SK-N-SH (cell line): ENCODE results near the gene TBRG4. TPM values are rescaled to one million over a fixed set of nuclear protein-coding genes. Genes with fewer than 3 reads are reported as not detected.

Experiments
- CTCF ChIA-PET: fragments of 300-600, 350-600 bp; formaldehyde crosslinking; extraction: SDS; loops from one replicate; lab custom pipeline; 2021; lab: Yijun Ruan, JAX
- POLR2A ChIA-PET: fragments of 350-600 bp; sonication (Branson Sonifier 250); formaldehyde crosslinking; extraction: SDS; loops from one replicate; lab custom pipeline; 2020; ENCODE audit warnings: antibody characterized with exemption, inconsistent platforms; lab: Yijun Ruan, JAX
- DNase-seq: peaks from one replicate; pipeline ENCODE4 v3.0.0; 2012
- H2AFZ ChIP-seq: fragments of 200-600 bp; sonication (generic); 2 replicates; pipeline ENCODE4 v1.8.1; 2016; ENCODE audit warnings: antibody characterized with exemption, mild to moderate bottlenecking, low read depth
- H3F3A ChIP-seq: fragments of 200-600 bp; sonication (generic); replicated peaks from 2 replicates; pipeline ENCODE3; 2016; ENCODE audit warnings: antibody characterized with exemption, mild to moderate bottlenecking; ENCODE audit not compliant: insufficient read depth
- H3K27ac ChIP-seq, 2 experiments: fragments of 200-500 bp in 1 of 2; fragments of 200-600 bp in 1 of 2; sonication (Bioruptor generic) in 1 of 2; sonication (generic), shearing (Covaris generic) in 1 of 2; 2 replicates each; pipeline versions ENCODE4 v1.5.1 to v1.6.1; 2014 to 2016; ENCODE audit warnings: low read depth in 2 of 2, inconsistent platforms in 1 of 2, low read length in 1 of 2, mild to moderate bottlenecking in 1 of 2, mixed read lengths in 1 of 2
- H3K27me3 ChIP-seq: fragments of 200-600 bp; sonication (generic), shearing (Covaris generic); 2 replicates; pipeline ENCODE4 v1.6.1; 2016; ENCODE audit warnings: mixed run types; ENCODE audit not compliant: insufficient read depth
- H3K36me3 ChIP-seq, 2 experiments: fragments of 200-500 bp in 1 of 2; fragments of 200-600 bp in 1 of 2; sonication (Bioruptor generic) in 1 of 2; sonication (generic) in 1 of 2; replicated peaks in 1 of 2; 2 replicates each; pipeline versions ENCODE3 to v1.5.1; 2014 to 2016; ENCODE audit warnings: low read length in 1 of 2, mild to moderate bottlenecking in 1 of 2; ENCODE audit not compliant: insufficient read depth in 2 of 2, control insufficient read depth in 1 of 2
- H3K4me1 ChIP-seq, 2 experiments: fragments of 200-500 bp in 1 of 2; fragments of 200-600 bp in 1 of 2; sonication (Bioruptor generic) in 1 of 2; sonication (generic), shearing (Covaris generic) in 1 of 2; 2 replicates each; pipeline versions ENCODE4 v1.5.1 to v1.6.1; 2014 to 2016; ENCODE audit warnings: low read depth in 1 of 2, low read length in 1 of 2, mixed run types in 1 of 2; ENCODE audit not compliant: insufficient read depth in 2 of 2, control insufficient read depth in 1 of 2
- H3K4me2 ChIP-seq: fragments of 200-600 bp; sonication (generic), shearing (Covaris generic); 2 replicates; pipeline ENCODE4 v1.6.1; 2017; ENCODE audit warnings: mixed run types
- H3K4me3 ChIP-seq, 2 experiments: fragments of 200-500 bp in 1 of 2; fragments of 200-600 bp in 1 of 2; sonication (Bioruptor generic) in 1 of 2; sonication (generic), shearing (Covaris generic) in 1 of 2; 2 replicates each; pipeline versions ENCODE4 v1.5.1 to v1.8.1; 2014 to 2016; ENCODE audit warnings: low read depth in 2 of 2, inconsistent platforms in 1 of 2, low read length in 1 of 2, mild to moderate bottlenecking in 1 of 2, mixed read lengths in 1 of 2, moderate library complexity in 1 of 2
- H3K79me2 ChIP-seq: fragments of 200-600 bp; sonication (generic); 2 replicates; pipeline ENCODE4 v1.8.1; 2017; ENCODE audit warnings: mild to moderate bottlenecking; ENCODE audit not compliant: insufficient read depth
- H3K9ac ChIP-seq: fragments of 200-600 bp; sonication (generic); 2 replicates; pipeline ENCODE4 v1.6.1; 2017; ENCODE audit warnings: mixed run types
- H3K9me2 ChIP-seq: fragments of 200-600 bp; sonication (generic); 2 replicates; pipeline ENCODE4 v1.6.1; 2017; ENCODE audit warnings: mixed run types
- H3K9me3 ChIP-seq: fragments of 200-600 bp; sonication (generic); 2 replicates; pipeline ENCODE4 v1.6.1; 2017; ENCODE audit warnings: mixed run types, mild to moderate bottlenecking, moderate library complexity
- H4K20me1 ChIP-seq: fragments of 200-600 bp; sonication (generic); 2 replicates; pipeline ENCODE4 v1.6.1; 2017; ENCODE audit warnings: mild to moderate bottlenecking, mixed run types; ENCODE audit not compliant: insufficient read depth
- CHD2 ChIP-seq: fragments of 150-350 bp; IDR thresholded peaks from 2 replicates; pipeline ENCODE4 v1.6.1; 2018; ENCODE audit warnings: low read length; ENCODE audit not compliant: partially characterized antibody
- ELF1 ChIP-seq: IDR thresholded peaks from 2 replicates; pipeline ENCODE4 v1.4.0; 2012
- EZH2phosphoT487 ChIP-seq: fragments of 200-600 bp; sonication (generic); IDR thresholded peaks from 2 replicates; pipeline ENCODE4 v1.6.1; 2017; ENCODE audit warnings: low read depth, mixed run types, mild to moderate bottlenecking, antibody characterized with exemption, moderate library complexity, borderline replicate concordance
- FOSL2 ChIP-seq: IDR thresholded peaks from 2 replicates; pipeline ENCODE4 v1.4.0; 2012; ENCODE audit warnings: low read depth, mild to moderate bottlenecking, moderate library complexity, borderline replicate concordance
- GABPA ChIP-seq: IDR thresholded peaks from 2 replicates; pipeline ENCODE4 v1.4.0; 2012; ENCODE audit warnings: low read depth, mild to moderate bottlenecking
- GATA2 ChIP-seq: sonication (generic); formaldehyde crosslinking; IDR thresholded peaks from 2 replicates; pipeline ENCODE4 v1.5.0; 2020; ENCODE audit warnings: mild to moderate bottlenecking, missing genetic modification reagents
- JUND ChIP-seq: IDR thresholded peaks from 2 replicates; pipeline ENCODE4 v1.4.0; 2012
- MEF2A ChIP-seq: IDR thresholded peaks from 2 replicates; pipeline ENCODE4 v1.4.0; 2012; ENCODE audit warnings: low read depth, borderline replicate concordance
- NRF1 ChIP-seq: IDR thresholded peaks from 2 replicates; pipeline ENCODE4 v1.6.1; 2012; ENCODE audit warnings: low read depth, mild to moderate bottlenecking, low read length
- POLR2AphosphoS5 ChIP-seq: IDR thresholded peaks from 2 replicates; pipeline ENCODE4 v1.6.1; 2012; ENCODE audit warnings: low read depth, low read length
- RFX5 ChIP-seq: IDR thresholded peaks from 2 replicates; pipeline ENCODE4 v1.6.1; 2012; ENCODE audit warnings: mild to moderate bottlenecking, improper control_type of control experiment, low read length
- SIN3A ChIP-seq: IDR thresholded peaks from 2 replicates; pipeline ENCODE4 v1.6.1; 2012; ENCODE audit warnings: low read depth, mild to moderate bottlenecking, low read length, moderate library complexity, borderline replicate concordance
- SMC3 ChIP-seq: IDR thresholded peaks from 2 replicates; pipeline ENCODE4 v1.6.1; 2012; ENCODE audit warnings: low read depth, low read length, improper control_type of control experiment
- TAF1 ChIP-seq: IDR thresholded peaks from 2 replicates; pipeline ENCODE4 v1.6.1; 2012; ENCODE audit warnings: low read depth, mild to moderate bottlenecking, low read length, moderate library complexity, borderline replicate concordance
- TCF12 ChIP-seq: IDR thresholded peaks from 2 replicates; pipeline ENCODE4 v1.4.0; 2012
- TEAD4 ChIP-seq: IDR thresholded peaks from 2 replicates; pipeline ENCODE4 v1.4.0; 2012; ENCODE audit warnings: mild to moderate bottlenecking, borderline replicate concordance; ENCODE audit not compliant: insufficient read depth
- USF2 ChIP-seq: fragments of 150-350 bp; IDR thresholded peaks from 2 replicates; pipeline ENCODE4 v1.6.1; 2017; ENCODE audit warnings: antibody characterized with exemption, low read length, low read depth, borderline replicate concordance
- WGBS: methylation state at CpG from one replicate; pipeline ENCODE4 v1.1.6; 2017; ENCODE audit warnings: low lambda C conversion rate; 5-methylcytosine and 5-hydroxymethylcytosine counted together
- polyA plus RNA-seq, 3 experiments: library from polyadenylated mRNA; depleted of rRNA; stranded (reverse); fragments of >200 nt; gene quantifications; 2 replicates each; pipeline ENCODE4 v1.2.3, GENCODE V29; 2012
- TF ChIP-seq, protein P1 (sequence below): fragments of 200-600 bp; sonication (generic); IDR thresholded peaks from 2 replicates; pipeline ENCODE4 v1.6.1; 2017; ENCODE audit warnings: antibody characterized with exemption, mild to moderate bottlenecking, moderate library complexity
- TF ChIP-seq, protein P2 (sequence below): IDR thresholded peaks from 2 replicates; pipeline ENCODE4 v1.4.0; 2012; ENCODE audit warnings: low read depth, borderline replicate concordance

TBRG4 gene
- polyA plus RNA-seq, 1 of the 3 experiments (the other 2 are of a cell fraction) = 76.2 TPM

DNA sequence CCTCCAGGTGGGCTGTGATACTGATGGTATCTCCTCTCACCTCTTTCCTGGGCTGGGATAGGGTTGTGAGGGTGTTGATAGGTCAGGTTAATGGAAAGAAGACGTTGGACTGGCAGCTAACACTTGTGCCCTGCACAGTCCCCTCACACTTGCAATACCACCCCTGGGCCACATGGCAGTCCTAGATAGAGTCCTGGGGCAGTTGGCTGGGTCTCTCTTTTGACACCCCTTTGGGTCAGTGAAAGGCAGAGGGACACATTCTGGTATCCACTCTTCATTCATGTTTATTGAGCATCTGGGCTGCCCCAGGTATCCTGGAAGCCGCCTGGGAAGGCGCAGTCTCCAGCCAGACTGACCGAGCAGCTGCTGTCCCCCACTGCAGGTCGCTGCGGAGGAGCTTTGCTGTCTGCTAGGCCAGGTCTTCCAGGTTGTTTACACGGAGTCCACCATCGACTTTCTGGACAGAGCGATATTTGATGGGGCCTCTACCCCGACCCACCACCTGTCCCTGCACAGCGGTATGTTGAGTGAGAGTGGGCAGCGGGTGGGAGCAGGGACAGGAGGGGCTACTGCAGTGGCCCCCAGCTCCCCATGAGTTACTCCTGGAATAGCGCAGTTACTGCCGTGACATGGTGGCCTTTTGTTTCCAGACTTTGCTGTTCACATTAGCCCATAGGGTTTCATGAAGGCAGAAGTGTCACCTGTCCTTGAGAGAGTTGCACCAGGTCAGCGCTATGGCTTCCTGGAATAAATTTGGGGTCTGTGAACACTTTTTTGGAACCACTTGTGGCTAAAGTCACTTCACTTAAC is 41.8 kb downstream of the TBRG4 start:
- POLR2A ChIA-PET = interaction anchor here (1.4 kb wide), 1 partner anchor 42 kb away, joined by 4 read pairs; the partner anchor contains the start of gene TBRG4
- WGBS = 94% methylated on average over 15 of the region's 15 CpGs
- Histone ChIP-seq H3K9me2 (no peaks in the 10 kb centered on the region), H3K4me3 (no peak overlapping the region), H3K4me2 (no peak overlapping the region), H3K4me1 (peaks cover 0 to 35% of the 10 kb centered on the region in 2 experiments; a peak in 1 of 4 replicates), H3K79me2 (peaks cover 17% of the 10 kb centered on the region), H3K36me3 (peaks cover 21 to 60% of the 10 kb centered on the region in 2 experiments), H4K20me1 (peaks cover 5% of the 10 kb centered on the region), H2AFZ (no peak overlapping the region), H3K27me3 (no peaks in the 10 kb centered on the region), H3F3A (no peaks in the 10 kb centered on the region), H3K27ac (no peak overlapping the region; a peak in 1 of 4 replicates), H3K9ac (no peak overlapping the region), H3K9me3 (no peaks in the 10 kb centered on the region)
- DNase-seq = no peak
- CTCF ChIA-PET = interaction anchor here (1.2 to 3.0 kb wide), 4 partner anchors 15 to 96 kb away, joined by 3 to 14 read pairs (median 5); no protein-coding TSS in a partner anchor
- TF ChIP-seq, protein P1, sequence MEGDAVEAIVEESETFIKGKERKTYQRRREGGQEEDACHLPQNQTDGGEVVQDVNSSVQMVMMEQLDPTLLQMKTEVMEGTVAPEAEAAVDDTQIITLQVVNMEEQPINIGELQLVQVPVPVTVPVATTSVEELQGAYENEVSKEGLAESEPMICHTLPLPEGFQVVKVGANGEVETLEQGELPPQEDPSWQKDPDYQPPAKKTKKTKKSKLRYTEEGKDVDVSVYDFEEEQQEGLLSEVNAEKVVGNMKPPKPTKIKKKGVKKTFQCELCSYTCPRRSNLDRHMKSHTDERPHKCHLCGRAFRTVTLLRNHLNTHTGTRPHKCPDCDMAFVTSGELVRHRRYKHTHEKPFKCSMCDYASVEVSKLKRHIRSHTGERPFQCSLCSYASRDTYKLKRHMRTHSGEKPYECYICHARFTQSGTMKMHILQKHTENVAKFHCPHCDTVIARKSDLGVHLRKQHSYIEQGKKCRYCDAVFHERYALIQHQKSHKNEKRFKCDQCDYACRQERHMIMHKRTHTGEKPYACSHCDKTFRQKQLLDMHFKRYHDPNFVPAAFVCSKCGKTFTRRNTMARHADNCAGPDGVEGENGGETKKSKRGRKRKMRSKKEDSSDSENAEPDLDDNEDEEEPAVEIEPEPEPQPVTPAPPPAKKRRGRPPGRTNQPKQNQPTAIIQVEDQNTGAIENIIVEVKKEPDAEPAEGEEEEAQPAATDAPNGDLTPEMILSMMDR = peak; percentile 9; the same call in 1 of the 2 replicates
- no peak for TF ChIP-seq NRF1

DNA sequence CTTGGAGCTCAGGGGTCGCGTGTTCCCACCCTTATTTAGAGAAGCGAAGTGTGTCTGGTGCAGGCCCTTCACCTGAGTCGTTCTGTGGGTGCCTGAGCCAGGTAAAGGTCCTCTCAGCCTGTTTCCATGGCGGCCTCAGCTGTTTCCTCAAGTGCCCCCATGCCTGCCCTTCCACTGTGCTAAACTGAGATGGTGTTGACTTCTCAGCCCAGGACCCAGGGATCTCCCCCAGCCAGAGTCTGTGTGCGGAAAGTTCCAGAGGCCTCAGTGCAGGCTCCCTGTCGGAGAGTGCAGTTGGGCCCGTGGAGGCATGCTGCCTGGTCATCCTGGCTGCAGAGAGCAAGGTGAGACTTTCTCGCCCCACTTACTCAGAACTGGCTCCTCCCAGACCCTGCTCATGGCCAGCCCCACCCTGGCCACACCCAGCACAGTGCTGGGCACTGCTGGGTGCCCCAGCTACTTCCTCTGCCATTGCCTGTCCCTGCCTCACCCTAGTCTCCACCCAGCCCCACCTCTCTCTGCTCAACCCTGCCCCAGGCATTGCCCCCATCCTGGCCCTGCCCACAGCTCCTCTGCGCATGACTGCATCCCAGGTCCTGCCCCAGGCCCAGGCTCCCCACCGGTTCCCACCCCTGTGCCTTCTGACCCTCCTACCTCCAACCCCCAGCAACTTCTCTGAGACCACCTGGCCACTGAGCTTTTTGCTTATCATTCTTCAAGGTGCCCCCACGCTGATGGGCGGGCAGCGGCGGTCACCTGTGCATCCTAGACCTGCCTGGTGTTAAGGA is 43.1 kb downstream of the TBRG4 start:
- Histone ChIP-seq H2AFZ (no peak overlapping the region), H3K27ac (no peak overlapping the region), H3K36me3 (peaks cover 30 to 58% of the 10 kb centered on the region in 2 experiments), H3K27me3 (no peaks in the 10 kb centered on the region), H3K9me2 (no peaks in the 10 kb centered on the region), H3K79me2 (peaks cover 29% of the 10 kb centered on the region), H3F3A (no peaks in the 10 kb centered on the region), H3K4me2 (no peak overlapping the region), H4K20me1 (peaks cover 5% of the 10 kb centered on the region), H3K9me3 (no peaks in the 10 kb centered on the region), H3K4me3 (no peak overlapping the region), H3K4me1 (peaks cover 0 to 23% of the 10 kb centered on the region in 2 experiments; a peak in 1 of 4 replicates), H3K9ac (no peak overlapping the region)
- POLR2A ChIA-PET = interaction anchor here (0.9 to 1.2 kb wide), 2 partner anchors 21 to 67 kb away, joined by 3 to 4 read pairs; no protein-coding TSS in a partner anchor
- DNase-seq = no peak
- CTCF ChIA-PET = interaction anchor here (1.1 to 3.0 kb wide), 3 partner anchors 44 to 95 kb away, joined by 3 to 14 read pairs (median 5); no protein-coding TSS in a partner anchor
- 95% methylated on average over 15 of the region's 15 CpGs for WGBS
- no peak for TF ChIP-seq POLR2AphosphoS5
- no peak for TF ChIP-seq SMC3
- TF ChIP-seq, protein P2, sequence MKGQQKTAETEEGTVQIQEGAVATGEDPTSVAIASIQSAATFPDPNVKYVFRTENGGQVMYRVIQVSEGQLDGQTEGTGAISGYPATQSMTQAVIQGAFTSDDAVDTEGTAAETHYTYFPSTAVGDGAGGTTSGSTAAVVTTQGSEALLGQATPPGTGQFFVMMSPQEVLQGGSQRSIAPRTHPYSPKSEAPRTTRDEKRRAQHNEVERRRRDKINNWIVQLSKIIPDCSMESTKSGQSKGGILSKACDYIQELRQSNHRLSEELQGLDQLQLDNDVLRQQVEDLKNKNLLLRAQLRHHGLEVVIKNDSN = no peak
- no peak for TF ChIP-seq GATA2 (CRISPR knock-in tag)
- TF ChIP-seq JUND = no peak
- TF ChIP-seq SIN3A = no peak
- no peak for TF ChIP-seq MEF2A
- TF ChIP-seq ELF1 = no peak
- TF ChIP-seq TEAD4 = no peak
- no peak for TF ChIP-seq FOSL2
- TF ChIP-seq GABPA = no peak
- no peak for TF ChIP-seq USF2
- TF ChIP-seq TCF12 = no peak
- no peak for TF ChIP-seq EZH2phosphoT487
- TF ChIP-seq TAF1 = no peak
- no peak for TF ChIP-seq RFX5
- no peak for TF ChIP-seq CHD2
